Vagina (tissue), 2 donors: ENCODE results near the gene ALDH2.

Experiments used
- CTCF ChIP-seq, 3 experiments: fragments of 450-650 bp in 2 of 3; fragments of 200-600 bp in 1 of 3; sonication (generic) in 1 of 3; IDR thresholded peaks; one replicate each; pipeline ENCODE4 v1.5.1; 2017 to 2019; ENCODE audit warnings: antibody characterized with exemption in 3 of 3, mild to moderate bottlenecking in 2 of 3, moderate library complexity in 2 of 3
- POLR2A ChIP-seq, 2 donors: fragments of 450-650 bp; IDR thresholded peaks; one replicate each; pipeline ENCODE4 v1.6.1; 2017; ENCODE audit warnings: antibody characterized with exemption in 2 of 2, mild to moderate bottlenecking in 2 of 2, moderate library complexity in 2 of 2
- POLR2AphosphoS5 ChIP-seq, 2 donors: sonication (generic); formaldehyde crosslinking; IDR thresholded peaks; one replicate each; pipeline ENCODE4 v1.9.0; 2017; ENCODE audit warnings: antibody characterized with exemption in 2 of 2, mild to moderate bottlenecking in 2 of 2, low read depth in 1 of 2; ENCODE audit not compliant: insufficient read depth in 1 of 2

DNA sequence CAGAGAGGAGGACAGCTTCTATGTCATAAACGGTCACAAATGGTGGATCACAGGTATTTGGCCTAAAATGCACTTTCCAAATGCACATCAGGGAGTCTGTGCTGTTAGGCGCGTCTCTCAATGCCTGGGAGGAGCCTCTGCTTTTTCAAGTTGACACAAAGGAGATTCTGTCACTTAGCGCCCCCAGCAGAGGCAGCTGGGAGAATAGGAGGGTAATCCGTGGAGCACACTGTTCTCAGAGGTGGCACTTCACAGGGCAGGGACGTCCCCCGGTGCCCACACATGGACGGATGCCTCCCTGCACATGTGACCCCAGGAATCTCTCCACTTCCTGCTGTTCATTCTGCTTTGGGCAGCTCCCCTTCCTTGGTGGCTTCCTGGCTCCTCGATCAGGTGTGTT, 19.4 kb upstream of the ALDH2 start:
- no peak for TF ChIP-seq CTCF (IDR thresholded peaks at IDR 0.05)
- no peak for TF ChIP-seq POLR2A (IDR thresholded peaks at IDR 0.05)
- no peak for TF ChIP-seq POLR2AphosphoS5 (IDR thresholded peaks at IDR 0.05; ENCODE audit: insufficient read depth in 1 of 2, low read depth in 1 of 2)
